Panc1 (cell line): ENCODE measurements around the gene EPHB1.

Source experiments
- POLR2AphosphoS5 ChIP-seq: IDR thresholded peaks from 2 replicates; pipeline ENCODE4 v1.6.1; 2012; ENCODE audit warnings: mild to moderate bottlenecking, low read depth, low read length, moderate library complexity
- SIN3A ChIP-seq: IDR thresholded peaks from 2 replicates; pipeline ENCODE4 v1.6.1; 2012; ENCODE audit warnings: low read depth, mild to moderate bottlenecking, low read length, moderate library complexity, borderline replicate concordance; ENCODE audit not compliant: insufficient read depth
- TCF7L2 ChIP-seq: IDR thresholded peaks from 2 replicates; pipeline ENCODE4 v1.6.1; 2011; ENCODE audit warnings: mild to moderate bottlenecking, low read depth, low read length, inconsistent platforms
- TF ChIP-seq, protein P1 (sequence below): fragments of 450-650 bp; IDR thresholded peaks from 2 replicates; pipeline ENCODE4 v1.5.1; 2017; ENCODE audit warnings: mild to moderate bottlenecking
- TF ChIP-seq, protein P2 (sequence below), 2 experiments: IDR thresholded peaks; 2 replicates each; pipeline ENCODE4 v1.6.1; 2011 to 2012; ENCODE audit warnings: low read depth in 2 of 2, control low read depth in 1 of 2, low read length in 1 of 2, mild to moderate bottlenecking in 1 of 2, moderate library complexity in 1 of 2; ENCODE audit not compliant: insufficient read depth in 1 of 2

DNA sequence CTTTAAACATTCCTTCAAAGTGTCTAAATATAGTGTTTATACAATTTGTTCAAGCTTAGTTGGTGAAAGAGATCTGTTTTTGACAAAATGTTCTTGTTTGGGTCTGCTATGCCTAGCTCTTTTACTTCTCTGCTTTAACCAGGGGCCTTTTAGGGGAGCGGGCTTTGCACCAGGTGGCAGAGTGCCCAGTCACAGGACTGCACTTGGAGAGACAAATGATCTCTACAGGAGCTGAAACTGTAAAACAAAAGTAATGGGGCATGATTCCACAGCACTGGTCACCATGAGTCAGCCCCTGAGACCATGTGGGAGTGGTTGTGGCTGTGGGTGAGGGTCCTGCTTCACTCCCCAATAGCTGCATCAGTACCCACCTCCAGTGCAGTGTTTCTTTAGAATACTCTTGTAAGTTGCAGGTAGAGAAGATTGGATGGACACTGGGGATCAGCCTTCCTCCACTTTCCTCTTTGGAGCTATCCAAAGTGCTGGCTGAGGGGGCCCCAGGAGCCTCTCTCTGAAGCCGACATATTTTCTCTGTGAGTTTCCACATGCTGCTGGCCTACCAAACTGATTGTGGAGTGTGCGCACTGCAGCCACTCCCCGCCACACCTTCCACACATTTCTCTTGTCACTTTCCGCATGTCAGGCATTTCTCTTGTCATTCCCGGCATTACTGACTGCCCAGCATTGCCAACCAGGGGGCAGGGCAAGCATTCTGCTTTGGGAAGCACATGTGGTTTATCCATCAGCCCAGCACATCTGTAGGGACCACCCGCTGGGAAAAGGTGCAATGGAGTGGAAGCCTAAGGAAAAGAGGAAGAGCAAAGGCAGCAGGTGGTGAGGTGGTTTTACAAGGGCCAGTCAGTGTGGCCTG lies 110.0 kb downstream of the EPHB1 start:
- TF ChIP-seq, protein P1, sequence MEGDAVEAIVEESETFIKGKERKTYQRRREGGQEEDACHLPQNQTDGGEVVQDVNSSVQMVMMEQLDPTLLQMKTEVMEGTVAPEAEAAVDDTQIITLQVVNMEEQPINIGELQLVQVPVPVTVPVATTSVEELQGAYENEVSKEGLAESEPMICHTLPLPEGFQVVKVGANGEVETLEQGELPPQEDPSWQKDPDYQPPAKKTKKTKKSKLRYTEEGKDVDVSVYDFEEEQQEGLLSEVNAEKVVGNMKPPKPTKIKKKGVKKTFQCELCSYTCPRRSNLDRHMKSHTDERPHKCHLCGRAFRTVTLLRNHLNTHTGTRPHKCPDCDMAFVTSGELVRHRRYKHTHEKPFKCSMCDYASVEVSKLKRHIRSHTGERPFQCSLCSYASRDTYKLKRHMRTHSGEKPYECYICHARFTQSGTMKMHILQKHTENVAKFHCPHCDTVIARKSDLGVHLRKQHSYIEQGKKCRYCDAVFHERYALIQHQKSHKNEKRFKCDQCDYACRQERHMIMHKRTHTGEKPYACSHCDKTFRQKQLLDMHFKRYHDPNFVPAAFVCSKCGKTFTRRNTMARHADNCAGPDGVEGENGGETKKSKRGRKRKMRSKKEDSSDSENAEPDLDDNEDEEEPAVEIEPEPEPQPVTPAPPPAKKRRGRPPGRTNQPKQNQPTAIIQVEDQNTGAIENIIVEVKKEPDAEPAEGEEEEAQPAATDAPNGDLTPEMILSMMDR = no peak
- TF ChIP-seq, protein P2, sequence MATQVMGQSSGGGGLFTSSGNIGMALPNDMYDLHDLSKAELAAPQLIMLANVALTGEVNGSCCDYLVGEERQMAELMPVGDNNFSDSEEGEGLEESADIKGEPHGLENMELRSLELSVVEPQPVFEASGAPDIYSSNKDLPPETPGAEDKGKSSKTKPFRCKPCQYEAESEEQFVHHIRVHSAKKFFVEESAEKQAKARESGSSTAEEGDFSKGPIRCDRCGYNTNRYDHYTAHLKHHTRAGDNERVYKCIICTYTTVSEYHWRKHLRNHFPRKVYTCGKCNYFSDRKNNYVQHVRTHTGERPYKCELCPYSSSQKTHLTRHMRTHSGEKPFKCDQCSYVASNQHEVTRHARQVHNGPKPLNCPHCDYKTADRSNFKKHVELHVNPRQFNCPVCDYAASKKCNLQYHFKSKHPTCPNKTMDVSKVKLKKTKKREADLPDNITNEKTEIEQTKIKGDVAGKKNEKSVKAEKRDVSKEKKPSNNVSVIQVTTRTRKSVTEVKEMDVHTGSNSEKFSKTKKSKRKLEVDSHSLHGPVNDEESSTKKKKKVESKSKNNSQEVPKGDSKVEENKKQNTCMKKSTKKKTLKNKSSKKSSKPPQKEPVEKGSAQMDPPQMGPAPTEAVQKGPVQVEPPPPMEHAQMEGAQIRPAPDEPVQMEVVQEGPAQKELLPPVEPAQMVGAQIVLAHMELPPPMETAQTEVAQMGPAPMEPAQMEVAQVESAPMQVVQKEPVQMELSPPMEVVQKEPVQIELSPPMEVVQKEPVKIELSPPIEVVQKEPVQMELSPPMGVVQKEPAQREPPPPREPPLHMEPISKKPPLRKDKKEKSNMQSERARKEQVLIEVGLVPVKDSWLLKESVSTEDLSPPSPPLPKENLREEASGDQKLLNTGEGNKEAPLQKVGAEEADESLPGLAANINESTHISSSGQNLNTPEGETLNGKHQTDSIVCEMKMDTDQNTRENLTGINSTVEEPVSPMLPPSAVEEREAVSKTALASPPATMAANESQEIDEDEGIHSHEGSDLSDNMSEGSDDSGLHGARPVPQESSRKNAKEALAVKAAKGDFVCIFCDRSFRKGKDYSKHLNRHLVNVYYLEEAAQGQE (IDR thresholded peaks at IDR 0.05; ENCODE audit: insufficient read depth in 1 of 2, low read depth in 2 of 2, low read length in 1 of 2) = 0 out of 4 replicates have a peak, but pooled peaks of 1 of the 2 experiments have one; percentile 19
- no peak for TF ChIP-seq SIN3A
- no peak for TF ChIP-seq POLR2AphosphoS5
- TF ChIP-seq TCF7L2 = no peak
